ENCODE data around the gene ARVCF.

The ARVCF gene

DNA sequence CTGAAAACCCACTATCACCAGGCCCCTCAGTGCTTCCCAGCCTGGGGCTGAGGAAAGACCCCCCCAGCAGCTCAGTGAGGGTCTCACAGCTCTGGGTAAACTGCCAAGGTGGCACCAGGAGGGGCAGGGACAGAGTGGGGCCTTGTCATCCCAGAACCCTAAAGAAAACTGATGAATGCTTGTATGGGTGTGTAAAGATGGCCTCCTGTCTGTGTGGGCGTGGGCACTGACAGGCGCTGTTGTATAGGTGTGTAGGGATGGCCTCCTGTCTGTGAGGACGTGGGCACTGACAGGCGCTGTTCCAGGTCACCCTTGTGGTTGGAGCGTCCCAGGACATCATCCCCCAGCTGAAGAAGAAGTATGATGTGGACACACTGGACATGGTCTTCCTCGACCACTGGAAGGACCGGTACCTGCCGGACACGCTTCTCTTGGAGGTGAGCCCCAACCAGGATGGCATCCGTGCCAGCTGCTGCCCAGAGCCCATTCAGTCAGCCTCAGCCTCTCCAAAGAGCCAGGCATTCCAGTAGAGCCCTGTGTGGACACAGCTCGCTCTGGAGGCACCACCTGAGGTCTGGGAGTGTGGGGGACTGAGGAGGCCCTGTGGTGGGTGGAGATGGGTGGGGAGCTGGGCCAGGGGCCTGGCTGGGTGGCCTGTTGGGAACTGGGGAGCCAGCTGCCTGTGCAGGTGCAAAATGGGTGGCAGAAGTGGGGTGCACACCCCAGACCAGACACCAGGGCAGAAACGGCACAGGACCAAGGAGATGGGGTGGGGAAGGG lies 52.6 kb downstream of the ARVCF start:
- no peaks in the 10 kb centered on the region for H3K9me3 Mint-ChIP-seq
- H3K27ac Mint-ChIP-seq = no peak overlapping the region
- H3K27me3 Mint-ChIP-seq = no peaks in the 10 kb centered on the region
- no peak for ATAC-seq
- no peak for DNase-seq
- H3K4me1 Mint-ChIP-seq = peaks cover 44% of the 10 kb centered on the region
- no peak overlapping the region for H3K4me3 Mint-ChIP-seq

- DNase-seq (no peak), ATAC-seq (peak; percentile 22)
- H3K9me3 Mint-ChIP-seq = no peaks in the 10 kb centered on the region
Observed at GRCh38 chr22:19962909-19963806, 53.5 kb downstream of the ARVCF start.

GRCh38 chr22:19962246-19962908 lies 54.2 kb downstream of the ARVCF start:
- ATAC-seq (peak; percentile 65), DNase-seq (peak in 1 of 2 donors; percentile 64)
- H3K4me3 Mint-ChIP-seq = no peak overlapping the region
- no peaks in the 10 kb centered on the region for H3K9me3 Mint-ChIP-seq
- no peaks in the 10 kb centered on the region for H3K27me3 Mint-ChIP-seq
- H3K4me1 Mint-ChIP-seq = peaks cover 45% of the 10 kb centered on the region
- no peak overlapping the region for H3K27ac Mint-ChIP-seq

More at GRCh38 chr22:19962909-19963806, 53.5 kb downstream of the ARVCF start:
- H3K4me1 Mint-ChIP-seq = peaks cover 45% of the 10 kb centered on the region
- peak overlapping the region in 1 of 2 donors; percentile 21 for H3K27ac Mint-ChIP-seq
- no peak overlapping the region for H3K4me3 Mint-ChIP-seq
- H3K27me3 Mint-ChIP-seq = no peaks in the 10 kb centered on the region

DNA sequence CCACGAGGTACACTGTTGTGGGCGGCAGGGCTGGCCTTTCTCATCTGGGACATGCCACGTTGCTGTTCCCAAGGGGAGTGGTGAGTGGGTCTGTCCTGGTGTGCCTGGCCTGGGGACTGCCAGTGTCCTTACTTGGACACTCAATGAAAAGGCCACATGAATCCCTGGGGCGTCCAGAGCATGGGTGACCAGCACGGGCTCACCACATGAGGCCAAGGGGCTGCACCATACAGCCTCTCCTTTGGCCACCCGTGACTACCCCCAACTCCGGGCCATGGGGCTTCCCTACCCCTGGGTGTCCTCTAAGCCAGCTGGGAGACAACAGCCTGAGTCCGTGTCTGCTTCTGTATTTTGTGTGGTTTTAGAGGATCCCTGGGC lies 54.8 kb downstream of the ARVCF start:
- no peak overlapping the region for H3K27ac Mint-ChIP-seq
- DNase-seq (no peak), ATAC-seq (no peak)
- H3K4me3 Mint-ChIP-seq = no peak overlapping the region
- no peaks in the 10 kb centered on the region for H3K9me3 Mint-ChIP-seq
- H3K4me1 Mint-ChIP-seq = peaks cover 40% of the 10 kb centered on the region
- H3K27me3 Mint-ChIP-seq = no peaks in the 10 kb centered on the region

- Mint-ChIP-seq H3K9me3 (no peaks in the 10 kb centered on the region), H3K4me3 (no peak overlapping the region), H3K27me3 (no peaks in the 10 kb centered on the region), H3K27ac (peak overlapping the region in 1 of 2 donors; percentile 77), H3K4me1 (peaks cover 39% of the 10 kb centered on the region)
- no peak for DNase-seq
- no peak for ATAC-seq
Observed at GRCh38 chr22:19961201-19961580, 55.4 kb downstream of the ARVCF start.

- ATAC-seq (no peak), DNase-seq (no peak)
- Mint-ChIP-seq H3K27me3 (no peaks in the 10 kb centered on the region), H3K27ac (no peak overlapping the region), H3K4me3 (no peak overlapping the region), H3K9me3 (no peaks in the 10 kb centered on the region), H3K4me1 (peaks cover 42% of the 10 kb centered on the region)
Observed at GRCh38 chr22:19960491-19961200, 56.0 kb downstream of the ARVCF start.

GRCh38 chr22:19959587-19960490 lies 56.8 kb downstream of the ARVCF start:
- no peak for ATAC-seq
- Mint-ChIP-seq H3K27me3 (no peaks in the 10 kb centered on the region), H3K4me1 (peaks cover 50% of the 10 kb centered on the region), H3K27ac (peak overlapping the region in 1 of 2 donors; percentile 27), H3K9me3 (no peaks in the 10 kb centered on the region), H3K4me3 (no peak overlapping the region)
- no peak for DNase-seq

GRCh38 chr22:19959043-19959586 lies 57.5 kb downstream of the ARVCF start:
- DNase-seq = no peak
- peaks cover 57% of the 10 kb centered on the region for H3K4me1 Mint-ChIP-seq

DNA sequence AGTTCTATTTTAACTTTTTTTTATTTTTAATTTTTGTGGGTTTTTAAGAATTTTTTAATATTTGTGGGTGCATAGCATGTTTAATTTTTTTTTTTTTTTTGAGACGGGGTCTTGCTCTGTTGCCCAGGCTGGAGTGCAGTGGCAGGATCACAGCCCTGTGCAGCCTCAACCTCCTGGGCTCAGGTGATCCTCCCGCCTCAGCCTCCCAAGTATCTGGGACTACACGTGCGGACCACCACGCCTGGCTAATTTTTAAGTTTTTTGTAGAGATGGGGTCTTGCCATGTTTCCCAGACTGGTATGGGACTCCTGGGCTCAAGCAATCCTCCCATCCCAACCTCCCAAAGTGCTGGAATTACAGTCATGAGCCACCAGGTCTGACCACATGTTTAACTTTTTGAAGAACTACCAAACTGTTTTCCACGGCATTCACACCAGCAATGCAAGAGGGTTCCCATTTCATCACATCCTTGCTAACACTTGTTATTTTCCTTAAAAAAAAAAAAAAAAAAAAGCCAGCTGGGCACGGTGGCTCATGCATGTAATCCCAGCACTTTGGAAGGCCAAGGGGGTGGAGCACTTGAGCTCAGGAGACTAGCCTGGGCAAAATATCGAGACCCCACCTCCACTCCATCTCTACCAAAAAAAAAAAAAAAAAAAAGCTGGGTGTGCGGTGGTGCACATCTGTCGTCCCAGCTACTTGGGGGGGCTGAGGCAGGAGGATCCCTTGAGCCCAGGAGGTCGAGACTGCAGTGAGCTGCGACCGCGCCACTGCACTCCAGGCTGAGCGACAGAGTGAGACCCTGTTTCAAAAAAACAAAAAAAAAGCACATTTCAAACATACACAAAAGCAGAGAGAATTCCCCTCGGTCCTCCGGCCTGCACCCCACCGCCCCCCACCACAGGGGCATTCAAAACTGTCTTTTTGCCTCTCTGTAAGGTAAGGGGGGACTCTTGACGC lies 58.3 kb downstream of the ARVCF start:
- H3K27ac Mint-ChIP-seq = no peak overlapping the region
- no peak overlapping the region for H3K4me3 Mint-ChIP-seq
- H3K27me3 Mint-ChIP-seq = no peaks in the 10 kb centered on the region
- DNase-seq (no peak), ATAC-seq (no peak)
- peaks cover 64% of the 10 kb centered on the region for H3K4me1 Mint-ChIP-seq
- no peaks in the 10 kb centered on the region for H3K9me3 Mint-ChIP-seq

More at GRCh38 chr22:19959043-19959586, 57.5 kb downstream of the ARVCF start:
- no peak for ATAC-seq
- Mint-ChIP-seq H3K27ac (no peak overlapping the region), H3K9me3 (no peaks in the 10 kb centered on the region), H3K4me3 (no peak overlapping the region), H3K27me3 (no peaks in the 10 kb centered on the region)

DNA sequence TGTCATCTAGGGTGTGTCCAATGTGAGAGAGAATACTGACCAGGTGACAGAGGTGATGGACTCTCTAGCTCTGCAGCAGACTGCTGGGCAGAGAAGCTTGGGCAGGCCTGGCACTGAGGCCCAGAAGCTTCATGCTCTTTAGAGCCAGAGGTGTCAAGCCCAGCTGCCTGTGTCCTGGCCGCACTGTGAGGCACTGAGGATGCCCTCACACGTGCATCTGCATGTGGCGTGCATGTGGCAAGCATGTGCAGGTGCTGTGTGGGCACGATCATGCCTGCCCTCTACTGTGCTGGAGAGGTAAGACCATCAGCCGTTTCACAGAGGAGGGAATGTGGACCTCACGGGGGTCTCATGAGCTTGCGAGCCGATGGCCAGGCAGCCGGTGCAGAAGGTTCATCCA lies 59.2 kb downstream of the ARVCF start:
- H3K9me3 Mint-ChIP-seq = no peaks in the 10 kb centered on the region
- H3K27me3 Mint-ChIP-seq = no peaks in the 10 kb centered on the region
- no peak for ATAC-seq
- peak overlapping the region in 1 of 2 donors; percentile 34 for H3K27ac Mint-ChIP-seq
- H3K4me3 Mint-ChIP-seq = no peak overlapping the region
- H3K4me1 Mint-ChIP-seq = peaks cover 58% of the 10 kb centered on the region
- no peak for DNase-seq

- DNase-seq (no peak), ATAC-seq (peak; percentile 52)
- H3K9me3 Mint-ChIP-seq = no peaks in the 10 kb centered on the region
- H3K27me3 Mint-ChIP-seq = no peaks in the 10 kb centered on the region
- peak overlapping the region; percentile 13 to 87 for H3K27ac Mint-ChIP-seq
- H3K4me3 Mint-ChIP-seq = peak overlapping the region in 1 of 2 donors; percentile 64
- H3K4me1 Mint-ChIP-seq = peaks cover 46% of the 10 kb centered on the region
Observed at GRCh38 chr22:19955241-19956128, 61.1 kb downstream of the ARVCF start.

- no peak for ATAC-seq
- H3K4me3 Mint-ChIP-seq = no peak overlapping the region
- peak overlapping the region in 1 of 2 donors; percentile 61 for H3K27ac Mint-ChIP-seq
- H3K27me3 Mint-ChIP-seq = no peaks in the 10 kb centered on the region
- no peaks in the 10 kb centered on the region for H3K9me3 Mint-ChIP-seq
- DNase-seq = no peak
- peaks cover 45% of the 10 kb centered on the region for H3K4me1 Mint-ChIP-seq
Observed at GRCh38 chr22:19951346-19951745, 65.3 kb downstream of the ARVCF start.

Data from stimulated activated naive CD8-positive, alpha-beta T cell treated with anti-CD3 and anti-CD28 coated beads, Interleukin-15, amount 100 ng/mL, for 72 hours (primary cell).